GM23248 (cell line): ENCODE results near the gene PREX1. TPM values are rescaled to one million over a fixed set of nuclear protein-coding genes. Genes with fewer than 3 reads are reported as not detected.

ENCODE experiments used
- DNase-seq: peaks from one replicate; pipeline ENCODE4 v3.0.0-alpha.2; 2015
- H2AFZ ChIP-seq: fragments of 200-600 bp; sonication (generic); 2 replicates; pipeline ENCODE4 v1.6.1; 2016; ENCODE audit warnings: antibody characterized with exemption
- H3F3A ChIP-seq: fragments of 200-600 bp; sonication (generic); 2 replicates; pipeline ENCODE4 v1.6.1; 2016; ENCODE audit warnings: mild to moderate bottlenecking, antibody characterized with exemption, mixed run types; ENCODE audit not compliant: insufficient read depth
- H3K27ac ChIP-seq: fragments of 200-600 bp; sonication (generic); 2 replicates; pipeline ENCODE4 v1.5.1; 2016; ENCODE audit warnings: mild to moderate bottlenecking
- H3K27me3 ChIP-seq: fragments of 200-600 bp; sonication (generic); replicated peaks from 2 replicates; pipeline ENCODE4 v1.6.1; 2016; ENCODE audit warnings: mild to moderate bottlenecking; ENCODE audit not compliant: insufficient read depth
- H3K36me3 ChIP-seq: fragments of 200-600 bp; sonication (generic); 2 replicates; pipeline ENCODE4 v1.6.1; 2016; ENCODE audit warnings: low read depth, mild to moderate bottlenecking
- H3K4me1 ChIP-seq: fragments of 200-600 bp; sonication (generic); 2 replicates; pipeline ENCODE4 v1.6.1; 2016; ENCODE audit warnings: mild to moderate bottlenecking; ENCODE audit not compliant: insufficient read depth
- H3K4me2 ChIP-seq: fragments of 200-600 bp; sonication (generic); one replicate; pipeline ENCODE4 v1.6.1; 2016; ENCODE audit warnings: mild to moderate bottlenecking; ENCODE audit not compliant: unreplicated experiment
- H3K4me3 ChIP-seq: fragments of 200-600 bp; sonication (generic); 2 replicates; pipeline ENCODE4 v1.5.1; 2016; ENCODE audit warnings: mild to moderate bottlenecking
- H3K79me2 ChIP-seq: fragments of 200-600 bp; sonication (generic); 2 replicates; pipeline ENCODE4 v1.6.1; 2016; ENCODE audit warnings: mild to moderate bottlenecking; ENCODE audit not compliant: insufficient read depth
- H3K9ac ChIP-seq: fragments of 200-600 bp; sonication (generic); 2 replicates; pipeline ENCODE4 v1.6.1; 2016; ENCODE audit warnings: mild to moderate bottlenecking
- H3K9me2 ChIP-seq: fragments of 200-600 bp; sonication (generic); 2 replicates; pipeline ENCODE4 v1.6.1; 2016; ENCODE audit warnings: mixed run types, mild to moderate bottlenecking, moderate library complexity; ENCODE audit not compliant: insufficient read depth
- H3K9me3 ChIP-seq: fragments of 200-600 bp; sonication (generic); one replicate; pipeline ENCODE4 v1.6.1; 2017; ENCODE audit warnings: low read depth
- H4K20me1 ChIP-seq: fragments of 200-600 bp; sonication (generic); 2 replicates; pipeline ENCODE4 v1.6.0; 2016; ENCODE audit not compliant: insufficient read depth
- EZH2 ChIP-seq: fragments of 200-600 bp; sonication (generic); IDR thresholded peaks from 2 replicates; pipeline ENCODE4 v1.6.1; 2018; ENCODE audit warnings: antibody characterized with exemption, mild to moderate bottlenecking; ENCODE audit not compliant: insufficient read depth, poor library complexity, severe bottlenecking
- EZH2phosphoT487 ChIP-seq: fragments of 200-600 bp; sonication (generic); IDR thresholded peaks from 2 replicates; pipeline ENCODE4 v1.6.1; 2018; ENCODE audit warnings: antibody characterized with exemption, moderate library complexity, mild to moderate bottlenecking, low read depth; ENCODE audit not compliant: insufficient read depth
- WGBS, 2 experiments: methylation state at CpG; one replicate each; pipeline ENCODE4 v1.1.6; 2015 to 2017; ENCODE audit warnings: low lambda C conversion rate in 2 of 2, low coverage in 1 of 2; ENCODE audit errors: missing lambda C conversion rate in 2 of 2; 5-methylcytosine and 5-hydroxymethylcytosine counted together
- in situ Hi-C: fragments of 300-500 bp; cut with MboI; formaldehyde crosslinking; loops from 2 replicates; pipeline ENCODE4 v1.15.0; 2020
- polyA plus RNA-seq: library from polyadenylated mRNA; unstranded; fragments of >200 nt; fragmentation: Nextera tagmentation; extraction: Ambion mirVana; gene quantifications from 2 replicates; pipeline ENCODE4 v1.2.1, GENCODE V29; 2016
- total RNA-seq: library from RNA; depleted of rRNA; stranded (reverse); fragments of >200 nt; shearing (Covaris generic); gene quantifications from 2 replicates; pipeline ENCODE4 v1.2.3, GENCODE V29; 2014

PREX1 gene
- total and polyA plus RNA-seq, 2 experiments from 2014 or later = 0.13 to 0.65 TPM

GRCh38 chr20:48624315-48625020 lies 203.3 kb downstream of the PREX1 start:
- no peak overlapping the region for H3K4me3 ChIP-seq
- no peaks in the 10 kb centered on the region for H3K27me3 ChIP-seq
- no peaks in the 10 kb centered on the region for H3K36me3 ChIP-seq
- H3K4me2 ChIP-seq = no peak overlapping the region
- H3K4me1 ChIP-seq = peaks cover 7% of the 10 kb centered on the region
- H3F3A ChIP-seq = no peaks in the 10 kb centered on the region
- in situ Hi-C loops = loop anchor here (25.0 kb wide), 1 partner anchor 412 kb away; no protein-coding TSS in a partner anchor
- no peaks in the 10 kb centered on the region for H3K9me2 ChIP-seq
- WGBS, 2 experiments = 89 to 91% methylated on average over 22 to 23 of the region's 23 CpGs
- H3K9me3 ChIP-seq = no peaks in the 10 kb centered on the region
- no peak overlapping the region for H3K9ac ChIP-seq
- TF ChIP-seq EZH2phosphoT487 = no peak
- no peak for TF ChIP-seq EZH2
- no peak overlapping the region for H2AFZ ChIP-seq
- DNase-seq = no peak
- no peak overlapping the region for H3K27ac ChIP-seq
- H4K20me1 ChIP-seq = no peaks in the 10 kb centered on the region
- no peaks in the 10 kb centered on the region for H3K79me2 ChIP-seq

DNA sequence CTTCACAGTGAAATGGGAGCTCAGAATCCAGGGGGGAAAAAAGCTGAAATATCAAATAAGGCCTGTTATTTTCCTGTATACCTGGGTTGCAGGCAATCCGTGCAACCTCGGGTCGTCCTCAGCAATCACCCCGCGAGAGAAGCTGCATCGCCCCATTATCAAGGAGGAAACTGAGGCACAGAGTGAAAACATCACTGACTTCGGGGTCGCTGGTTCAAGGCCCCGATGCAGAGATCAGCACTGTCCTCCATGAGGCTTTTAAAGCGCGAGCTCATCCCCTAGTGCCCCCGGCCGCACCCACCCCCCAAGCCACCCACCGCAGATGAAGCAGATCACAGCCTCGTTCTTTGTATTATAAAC lies 203.9 kb downstream of the PREX1 start:
- Histone ChIP-seq H3K9ac (no peak overlapping the region), H3K9me2 (no peaks in the 10 kb centered on the region), H3K79me2 (no peaks in the 10 kb centered on the region), H3K9me3 (no peaks in the 10 kb centered on the region), H4K20me1 (no peaks in the 10 kb centered on the region), H3K4me3 (no peak overlapping the region), H3K4me2 (no peak overlapping the region), H3K4me1 (peaks cover 7% of the 10 kb centered on the region), H3K27me3 (no peaks in the 10 kb centered on the region), H3K27ac (no peak overlapping the region), H3K36me3 (no peaks in the 10 kb centered on the region), H3F3A (no peaks in the 10 kb centered on the region), H2AFZ (no peak overlapping the region)
- WGBS, 2 experiments = 92 to 97% methylated on average over 10 to 15 of the region's 15 CpGs
- DNase-seq = no peak
- in situ Hi-C loops = loop anchor here (25.0 kb wide), 1 partner anchor 412 kb away; no protein-coding TSS in a partner anchor
- TF ChIP-seq EZH2phosphoT487 (no peak), EZH2 (no peak)

DNA sequence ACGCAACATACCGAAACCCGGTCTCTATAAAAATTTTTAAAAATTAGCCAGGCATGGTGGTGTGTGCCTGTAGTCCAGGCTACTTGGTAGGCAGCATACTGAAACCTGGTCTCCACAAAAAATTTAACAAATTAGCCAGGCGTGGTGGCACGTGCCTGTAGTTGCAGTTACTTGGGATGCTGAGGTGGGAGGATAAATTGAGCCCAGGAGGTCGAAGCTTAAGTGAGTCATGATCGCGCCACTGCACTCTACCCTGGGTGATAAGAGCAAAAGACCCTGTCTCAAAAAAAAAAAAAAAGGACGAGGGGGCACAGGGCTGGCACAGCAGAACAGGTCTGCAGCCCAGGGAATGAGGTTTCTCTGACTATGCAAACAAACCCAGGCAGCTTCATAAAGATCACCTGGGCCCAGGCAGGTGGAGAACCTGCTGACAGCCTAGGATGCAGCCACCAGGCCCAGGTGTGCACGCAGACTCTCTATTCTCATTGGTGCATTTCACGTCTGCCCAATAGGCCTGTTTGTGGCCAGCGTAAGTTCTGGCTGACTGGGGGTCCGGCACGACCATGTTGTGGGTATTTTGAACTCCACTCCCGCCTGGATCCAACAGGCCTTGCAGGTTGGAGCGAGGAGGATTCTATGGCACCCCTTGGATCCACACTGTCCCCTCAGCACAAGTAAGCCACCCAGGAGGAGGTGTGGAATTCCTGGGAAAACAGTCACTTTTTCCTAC lies 204.5 kb downstream of the PREX1 start:
- H3K4me1 ChIP-seq = peaks cover 7% of the 10 kb centered on the region
- H2AFZ ChIP-seq = no peak overlapping the region
- H3K9me3 ChIP-seq = no peaks in the 10 kb centered on the region
- no peak overlapping the region for H3K4me3 ChIP-seq
- H3K9ac ChIP-seq = no peak overlapping the region
- no peak overlapping the region for H3K27ac ChIP-seq
- no peaks in the 10 kb centered on the region for H3K36me3 ChIP-seq
- no peaks in the 10 kb centered on the region for H3K9me2 ChIP-seq
- 81 to 84% methylated on average over 16 of the region's 16 CpGs for WGBS, 2 experiments
- H3K4me2 ChIP-seq = no peak overlapping the region
- H3K27me3 ChIP-seq = no peaks in the 10 kb centered on the region
- no peak for DNase-seq
- no peaks in the 10 kb centered on the region for H4K20me1 ChIP-seq
- H3K79me2 ChIP-seq = no peaks in the 10 kb centered on the region
- no peaks in the 10 kb centered on the region for H3F3A ChIP-seq
- TF ChIP-seq EZH2phosphoT487 (no peak), EZH2 (no peak)
- in situ Hi-C loops = loop anchor here (25.0 kb wide), 1 partner anchor 411 kb away; no protein-coding TSS in a partner anchor

DNA sequence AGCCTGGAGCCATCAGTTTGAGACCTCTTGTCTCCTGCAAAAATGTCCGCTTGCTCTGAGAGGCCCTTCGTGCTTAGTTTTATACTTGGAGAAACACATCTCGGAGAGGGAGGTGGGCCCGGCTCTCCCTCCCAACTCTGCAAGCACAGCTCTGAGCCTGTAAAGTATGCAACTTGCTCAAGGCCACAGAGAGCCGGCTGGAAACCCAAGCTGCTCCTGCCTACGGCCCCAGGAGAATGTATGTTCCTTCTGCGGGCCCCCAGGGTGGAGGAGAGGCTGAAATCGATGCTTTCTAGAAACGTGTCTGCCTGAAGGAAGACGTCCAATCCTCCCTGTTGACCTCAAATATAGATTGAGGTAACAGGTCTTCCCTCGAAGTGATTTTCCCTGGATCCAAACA lies 205.4 kb downstream of the PREX1 start:
- Histone ChIP-seq H3F3A (no peaks in the 10 kb centered on the region), H3K36me3 (no peaks in the 10 kb centered on the region), H2AFZ (no peak overlapping the region), H3K4me2 (no peak overlapping the region), H3K4me1 (peaks cover 7% of the 10 kb centered on the region), H3K4me3 (no peak overlapping the region), H3K27ac (no peak overlapping the region), H3K79me2 (no peaks in the 10 kb centered on the region), H3K27me3 (no peaks in the 10 kb centered on the region; the same call in 1 of the 2 replicates), H3K9ac (no peak overlapping the region), H3K9me2 (no peaks in the 10 kb centered on the region), H4K20me1 (no peaks in the 10 kb centered on the region), H3K9me3 (no peaks in the 10 kb centered on the region)
- WGBS, 2 experiments = 63 to 72% methylated on average over 10 to 11 of the region's 11 CpGs
- in situ Hi-C loops = loop anchor here (25.0 kb wide), 1 partner anchor 410 kb away; no protein-coding TSS in a partner anchor
- DNase-seq = no peak
- TF ChIP-seq EZH2phosphoT487 (no peak), EZH2 (no peak)
